HT1080 (cell line): Measurements from ENCODE around the gene SATB1. TPM values are rescaled to one million over a fixed set of nuclear protein-coding genes. Genes with fewer than 3 reads are reported as not detected.
"Not testable (repeated sequence)": the region's sequence is repeated elsewhere in the genome, so short reads cannot be mapped to it uniquely, and the experiment has no call there.

ENCODE experiments used
- DNase-seq: peaks from one replicate; pipeline ENCODE4 v3.0.0-alpha.2; 2015; ENCODE audit warnings: low read depth
- polyA plus RNA-seq, 2 experiments: library from polyadenylated mRNA; depleted of rRNA; stranded (reverse); fragments of >200 nt; gene quantifications; 2 replicates each; pipeline ENCODE4 v1.2.3, GENCODE V29; 2015
- total RNA-seq: library from RNA; depleted of rRNA; stranded (reverse); fragments of >200 nt; shearing (Covaris generic); gene quantifications from 2 replicates; pipeline ENCODE4 v1.2.3, GENCODE V29; 2014; rRNA removed

Gene SATB1
- total RNA-seq = 11.4 and 19.5 TPM in 2 replicates
- 19.8 and 35.7 TPM in 2 replicates for polyA plus RNA-seq (2015; cell fraction: cytosol; rRNA removed)
- 49.5 and 63.3 TPM in 2 replicates for polyA plus RNA-seq (2015; cell fraction: nucleus; rRNA removed)

GRCh38 chr3:18424729-18425640 is at the start of gene SATB1:
Gene SATB1 (minus strand): TSS chr3:18425339. CDS start chr3:18420967, 4,372 bp downstream.
- peak; percentile 58 for DNase-seq

GRCh38 chr3:18474202-18474601 is 49.1 kb upstream of the SATB1 start:
- no peak for DNase-seq

GRCh38 chr3:18469775-18470174 is 44.6 kb upstream of the SATB1 start:
- DNase-seq = no peak

GRCh38 chr3:18466136-18466535 is 41.0 kb upstream of the SATB1 start:
- no peak for DNase-seq

GRCh38 chr3:18454766-18455165 is 29.6 kb upstream of the SATB1 start:
- DNase-seq = no peak

GRCh38 chr3:18449618-18450017 is 24.5 kb upstream of the SATB1 start:
- not testable (repeated sequence) for DNase-seq

- no peak for DNase-seq
Observed at GRCh38 chr3:18447720-18448119, 22.6 kb upstream of the SATB1 start.

GRCh38 chr3:18446149-18446825 is 21.1 kb upstream of the SATB1 start:
- DNase-seq = no peak

GRCh38 chr3:18445401-18446148 is 20.4 kb upstream of the SATB1 start:
- DNase-seq = no peak

- peak; percentile 47 for DNase-seq
Observed at GRCh38 chr3:18444595-18445400, 19.7 kb upstream of the SATB1 start.

- peak; percentile 41 for DNase-seq
Observed at GRCh38 chr3:18443665-18444594, 18.8 kb upstream of the SATB1 start.

- peak; percentile 32 for DNase-seq
Observed at GRCh38 chr3:18442756-18443664, 17.9 kb upstream of the SATB1 start.

- DNase-seq = no peak
Observed at GRCh38 chr3:18441551-18441950, 16.4 kb upstream of the SATB1 start.

- DNase-seq = peak; percentile 37
Observed at GRCh38 chr3:18440066-18440722, 15.1 kb upstream of the SATB1 start.

- DNase-seq = no peak
Observed at GRCh38 chr3:18439281-18439680, 14.1 kb upstream of the SATB1 start.

GRCh38 chr3:18438586-18438985 is 13.4 kb upstream of the SATB1 start:
- no peak for DNase-seq

- no peak for DNase-seq
Observed at GRCh38 chr3:18436213-18436612, 11.1 kb upstream of the SATB1 start.

GRCh38 chr3:18434711-18435110 is 9.6 kb upstream of the SATB1 start:
- DNase-seq = no peak
